ENCODE results near the gene NOTO. TPM values are rescaled to one million over a fixed set of nuclear protein-coding genes. Genes with fewer than 3 reads are reported as not detected.

NOTO gene
- total and polyA plus RNA-seq, 2 of the 8 experiments (the other 6 are each of a cell fraction or from before 2014, with no cell fraction given) = 0.33 to 0.54 TPM

DNA sequence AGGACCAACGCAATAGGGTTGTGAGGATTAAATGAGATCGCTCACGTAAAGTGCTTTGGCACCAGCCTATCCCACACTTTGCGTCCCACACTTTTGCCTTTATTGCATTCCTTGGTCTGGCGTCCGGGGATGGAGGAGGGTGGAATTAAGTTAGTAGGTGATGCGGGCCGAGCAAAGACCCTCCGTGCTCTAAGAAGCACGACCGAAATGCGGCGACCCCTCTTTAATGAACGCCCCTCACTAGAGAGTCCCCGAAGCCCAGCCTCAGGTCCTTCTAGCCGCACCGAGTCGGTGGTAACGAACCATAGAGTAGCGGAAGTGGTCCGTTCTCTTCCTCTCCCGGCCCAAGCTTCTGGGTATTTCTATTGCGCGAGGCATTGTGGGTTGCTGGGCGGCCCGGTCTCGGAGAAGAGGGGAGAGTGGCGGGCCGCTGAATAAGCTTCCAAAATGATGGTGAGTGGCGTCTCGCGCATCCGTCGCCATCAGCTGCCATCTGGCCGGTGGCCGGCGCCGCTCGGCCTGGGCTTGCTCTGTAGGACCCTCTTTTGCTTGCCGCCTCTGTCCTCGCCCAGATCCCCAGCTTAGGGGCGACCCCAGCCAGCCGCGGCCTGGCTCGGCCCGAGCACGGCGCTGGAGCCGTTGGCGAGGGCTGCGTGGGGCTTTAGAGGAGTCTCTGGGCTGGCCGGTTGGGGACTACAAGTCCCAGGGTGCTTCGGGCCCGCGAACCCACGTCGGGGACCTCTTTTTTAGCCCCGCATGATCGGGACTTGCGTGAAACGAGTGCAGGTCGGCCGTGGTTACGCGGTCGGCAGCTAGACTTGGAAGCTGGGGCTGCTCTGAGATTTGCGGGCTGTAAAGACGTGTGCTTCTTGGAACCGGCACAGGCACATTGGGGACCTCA is 31.8 kb downstream of the NOTO start, which contains the start of gene CCT7 (continued):
- peak; percentile 42; the same call in 1 of the 2 replicates for TF ChIP-seq E2F6 (IDR thresholded peaks at IDR 0.05)
- no peak for TF ChIP-seq CEBPB (IDR thresholded peaks at IDR 0.05; ENCODE audit: low read depth, low read length)
- TF ChIP-seq TAF1 (IDR thresholded peaks at IDR 0.05; ENCODE audit: low read depth, low read length) = peak; percentile 97
- no peak for TF ChIP-seq SUZ12 (IDR thresholded peaks at IDR 0.05; ENCODE audit: low read length)

All from H1 (cell line).